HepG2 (cell line): ENCODE results near the gene NOC3L. TPM values are rescaled to one million over a fixed set of nuclear protein-coding genes. Genes with fewer than 3 reads are reported as not detected.

ENCODE experiments used
- ATAC-seq: fragments of 200-7000 bp; cut with Tn5 transposase; 3 replicates; pipeline ENCODE4 v1.9.1; 2020; ENCODE audit warnings: mild to moderate bottlenecking, moderate library complexity
- BruUV-seq: library from RNA; stranded (reverse); fragments of 400-500 nt; replicated peaks from 2 replicates; lab custom pipeline; 2021; lab: Mats Ljungman, UMichigan
- CTCF ChIA-PET: fragments of 300-600 bp; formaldehyde crosslinking; extraction: SDS; loops from one replicate; lab custom pipeline; 2021; ENCODE audit warnings: low total read pairs, inconsistent platforms, low intra/inter-chr PET ratio; lab: Yijun Ruan, JAX
- POLR2A ChIA-PET: fragments of 350-600 bp; sonication (Branson Sonifier 250); formaldehyde crosslinking; loops from one replicate; lab custom pipeline; 2020; ENCODE audit warnings: antibody characterized with exemption, inconsistent platforms; lab: Yijun Ruan, JAX
- DNase-seq: peaks from one replicate; pipeline ENCODE4 v3.0.0-alpha.2; 2015; ENCODE audit warnings: low spot score
- FAIRE-seq: peaks from 3 replicates; lab custom pipeline; 2011; peaks lifted over from hg19 to GRCh38; lab: Jason Lieb, UNC
- H2AFZ ChIP-seq: one replicate; pipeline ENCODE4 v1.6.1; 2011; ENCODE audit warnings: low read length, inconsistent platforms
- H3K27ac ChIP-seq: fragments of 300-600 bp; 3 replicates; pipeline ENCODE4 v1.8.0; 2011; ENCODE audit warnings: mixed run types, mild to moderate bottlenecking, mixed read lengths, low read length, inconsistent platforms; ENCODE audit not compliant: insufficient read depth; ENCODE audit errors: extremely low read length
- H3K27me3 ChIP-seq, 2 experiments: fragments of 200-600 bp in 1 of 2; 2 replicates in 1 of 2; 3 replicates in 1 of 2; pipeline versions ENCODE4 v1.6.0 to v1.8.0; 2011; ENCODE audit warnings: low read length in 2 of 2, mild to moderate bottlenecking in 2 of 2, moderate library complexity in 2 of 2, inconsistent platforms in 1 of 2; ENCODE audit not compliant: insufficient read depth in 2 of 2, control insufficient read depth in 1 of 2
- H3K36me3 ChIP-seq, 2 experiments: fragments of 200-600 bp in 1 of 2; replicated peaks in 1 of 2; 2 replicates in 1 of 2; 3 replicates in 1 of 2; pipeline versions ENCODE4 v1.5.1 to v1.8.0; 2011; ENCODE audit warnings: low read length in 2 of 2, inconsistent platforms in 1 of 2; ENCODE audit not compliant: insufficient read depth in 2 of 2, control insufficient read depth in 1 of 2
- H3K4me1 ChIP-seq: 2 replicates; pipeline ENCODE4 v1.5.1; 2012; ENCODE audit warnings: low read length, inconsistent platforms; ENCODE audit not compliant: insufficient read depth
- H3K4me2 ChIP-seq: 2 replicates; pipeline ENCODE4 v1.6.0; 2011; ENCODE audit warnings: low read depth, low read length, inconsistent platforms
- H3K4me3 ChIP-seq, 3 experiments: fragments of 200-600 bp in 1 of 3; sonication (generic), shearing (Covaris generic) in 1 of 3; replicated peaks in 1 of 3; 2 replicates each; pipeline ENCODE4 v1.5.1; 2011 to 2016; ENCODE audit warnings: low read length in 3 of 3, inconsistent platforms in 2 of 3, low read depth in 2 of 3, mild to moderate bottlenecking in 2 of 3, control low read depth in 1 of 3, mixed read lengths in 1 of 3; ENCODE audit not compliant: insufficient read depth in 1 of 3
- H3K79me2 ChIP-seq: one replicate; pipeline ENCODE4 v1.6.1; 2011; ENCODE audit warnings: low read length, inconsistent platforms; ENCODE audit not compliant: insufficient read depth
- H3K9ac ChIP-seq: 2 replicates; pipeline ENCODE4 v1.6.0; 2011; ENCODE audit warnings: mild to moderate bottlenecking, low read depth, low read length, inconsistent platforms; ENCODE audit not compliant: insufficient read depth
- H3K9me3 ChIP-seq: 2 replicates; pipeline ENCODE4 v1.5.1; 2012; ENCODE audit warnings: mild to moderate bottlenecking, low read length
- H4K20me1 ChIP-seq: 2 replicates; pipeline ENCODE4 v1.6.0; 2011; ENCODE audit warnings: inconsistent platforms, mild to moderate bottlenecking, low read length, moderate library complexity; ENCODE audit not compliant: insufficient read depth
- ATF7-NPFF ChIP-seq: sonication (generic); formaldehyde crosslinking; IDR thresholded peaks from 2 replicates; pipeline ENCODE4 v1.8.1; 2023; ENCODE audit warnings: mild to moderate bottlenecking, low read depth, missing genetic modification reagents, moderate library complexity
- CTCF ChIP-seq: sonication (generic); formaldehyde crosslinking; IDR thresholded peaks from 2 replicates; pipeline ENCODE4 v1.5.0; 2020; ENCODE audit warnings: mild to moderate bottlenecking, missing genetic modification reagents, moderate library complexity
- DZIP1 ChIP-seq: sonication (generic); formaldehyde crosslinking; IDR thresholded peaks from 2 replicates; pipeline ENCODE4 v1.5.0; 2020; ENCODE audit warnings: mild to moderate bottlenecking, missing genetic modification reagents
- KAT7 ChIP-seq: IDR thresholded peaks from 2 replicates; pipeline ENCODE4 v1.6.1; 2018; ENCODE audit warnings: borderline replicate concordance, missing compliant biosample characterization
- KDM5B ChIP-seq: sonication (generic); formaldehyde crosslinking; IDR thresholded peaks from 2 replicates; pipeline ENCODE4 v1.4.0; 2020; ENCODE audit warnings: missing genetic modification reagents, mild to moderate bottlenecking, borderline replicate concordance
- PATZ1 ChIP-seq: sonication (generic); formaldehyde crosslinking; IDR thresholded peaks from 2 replicates; pipeline ENCODE4 v1.4.0; 2020; ENCODE audit warnings: missing genetic modification reagents
- RCOR2 ChIP-seq: IDR thresholded peaks from 2 replicates; pipeline ENCODE4 v1.6.1; 2016; ENCODE audit warnings: missing biosample characterization, missing genetic modification reagents
- REST ChIP-seq, 2 experiments: IDR thresholded peaks; 2 replicates each; pipeline ENCODE4 v1.6.1; 2011 to 2012; ENCODE audit warnings: low read length in 2 of 2, borderline replicate concordance in 1 of 2, low read depth in 1 of 2, mild to moderate bottlenecking in 1 of 2, moderate library complexity in 1 of 2
- SMAD3 ChIP-seq: sonication (generic); formaldehyde crosslinking; IDR thresholded peaks from 2 replicates; pipeline ENCODE4 v1.4.0; 2020; ENCODE audit warnings: missing genetic modification reagents
- SMC3 ChIP-seq: IDR thresholded peaks from 2 replicates; pipeline ENCODE4 v1.6.1; 2011; ENCODE audit warnings: low read length, improper control_type of control experiment
- ZBTB38 ChIP-seq: sonication (generic); formaldehyde crosslinking; IDR thresholded peaks from 2 replicates; pipeline ENCODE4 v1.5.1; 2020; ENCODE audit warnings: mild to moderate bottlenecking, missing genetic modification reagents
- ZNF432 ChIP-seq: sonication (generic); formaldehyde crosslinking; IDR thresholded peaks from 2 replicates; pipeline ENCODE4 v1.5.0; 2020; ENCODE audit warnings: missing genetic modification reagents, mild to moderate bottlenecking, borderline replicate concordance
- ZNF747 ChIP-seq: sonication (generic); formaldehyde crosslinking; IDR thresholded peaks from 2 replicates; pipeline ENCODE4 v1.8.1; 2023; ENCODE audit warnings: missing genetic modification reagents, mild to moderate bottlenecking, borderline replicate concordance
- WGBS: methylation state at CpG from one replicate; pipeline ENCODE4 v1.1.6; 2017; ENCODE audit warnings: low lambda C conversion rate; 5-methylcytosine and 5-hydroxymethylcytosine counted together
- in situ Hi-C: cut with HindIII; loops from 2 replicates; pipeline ENCODE4 v1.10.0; 2017; ENCODE audit warnings: low pct_unique_long_range_greater_than_20kb; ENCODE audit not compliant: extremely low pct_ligation_motif_present
- intact Hi-C: fragments of 100-400 bp; cut with micrococcal nuclease; formaldehyde crosslinking; loops from one replicate; pipeline ENCODE4 v1.10.0; 2022; ENCODE audit not compliant: unreplicated experiment
- polyA plus RNA-seq, 8 experiments: library from polyadenylated mRNA; depleted of rRNA in 3 of 8; stranded (reverse) in 7 of 8; unstranded in 1 of 8; fragments of >200 nt; fragmentation: Illumina TruSeq in 4 of 8; extraction: Trizol in 4 of 8; gene quantifications; 2 replicates each; pipeline versions ENCODE4 v1.2.1 to v1.2.3, GENCODE V29; 2011 to 2016; ENCODE audit warnings: low read depth in 4 of 8, missing spikeins in 1 of 8, mixed read lengths in 1 of 8; ENCODE audit not compliant: insufficient read depth in 1 of 8
- total RNA-seq, 5 experiments: library from RNA; depleted of rRNA; stranded (reverse); fragments of >200 nt; fragmentation: Illumina TruSeq; extraction: Trizol; gene quantifications; 2 replicates each; pipeline ENCODE4 v1.2.3, GENCODE V29; 2016; ENCODE audit warnings: low read depth in 1 of 5

The NOC3L gene
- total and polyA plus RNA-seq, 2 of the 13 experiments (the other 11 are each of a cell fraction or from before 2014, with no cell fraction given): 7.8 to 36.6 TPM

GRCh38 chr10:94320285-94320914 is 42.3 kb downstream of the NOC3L start:
- peaks cover 0 to 2% of the 10 kb centered on the region in 2 experiments; a peak in 1 of 5 replicates for H3K36me3 ChIP-seq
- peaks cover 11% of the 10 kb centered on the region for H3K4me1 ChIP-seq
- 42% methylated on average over 2 of the region's 2 CpGs for WGBS
- H3K27ac ChIP-seq: no peak overlapping the region
- ChIA-PET CTCF (interaction anchor here (1.3 to 1.8 kb wide), 3 partner anchors 40 to 499 kb away, joined by 4 to 20 read pairs (median 15); no protein-coding TSS in a partner anchor), POLR2A (interaction anchor here (1.1 kb wide), 1 partner anchor 82 kb away, joined by 4 read pairs; the partner anchor contains the start of gene TBC1D12)
- H3K4me2 ChIP-seq: no peak overlapping the region
- no peaks in the 10 kb centered on the region for H3K27me3 ChIP-seq
- no peak overlapping the region for H2AFZ ChIP-seq
- FAIRE-seq: no peak
- intact Hi-C loops (loop anchor here (1.0 to 5.0 kb wide), 4 partner anchors 40 to 498 kb away; no protein-coding TSS in a partner anchor), in situ Hi-C loops (no loop called here)
- BruUV-seq: no TSS peak
- H3K9ac ChIP-seq: no peak overlapping the region
- peak; percentile 29; the same call in 1 of the 3 replicates for ATAC-seq
- no peaks in the 10 kb centered on the region for H4K20me1 ChIP-seq
- peak; percentile 53 for DNase-seq
- H3K9me3 ChIP-seq: no peaks in the 10 kb centered on the region
- H3K4me3 ChIP-seq: no peak overlapping the region
- H3K79me2 ChIP-seq: no peaks in the 10 kb centered on the region
- TF ChIP-seq RCOR2 (CRISPR knock-in tag) (no peak), CTCF (CRISPR knock-in tag) (peak; percentile 81), SMAD3 (CRISPR knock-in tag) (no peak), ZNF432 (CRISPR knock-in tag) (no peak), ZBTB38 (CRISPR knock-in tag) (no peak), ATF7-NPFF (no peak), DZIP1 (no peak), KAT7 (CRISPR knock-in tag) (no peak), PATZ1 (CRISPR knock-in tag) (no peak), SMC3 (peak; percentile 84), REST (IDR thresholded peaks at IDR 0.05; ENCODE audit: borderline replicate concordance in 1 of 2, low read depth in 1 of 2, low read length in 2 of 2) (no peak), ZNF747 (no peak), KDM5B (no peak)
